Fibroblast of the aortic adventitia (primary cell): Measurements from ENCODE around the gene PPFIBP2. TPM values are rescaled to one million over a fixed set of nuclear protein-coding genes. Genes with fewer than 3 reads are reported as not detected.
"Not testable (repeated sequence)": the region's sequence is repeated elsewhere in the genome, so short reads cannot be mapped to it uniquely, and the experiment has no call there.

Source experiments
- DNase-seq: peaks from one replicate; pipeline ENCODE4 v3.0.0-alpha.2; 2010; ENCODE audit warnings: low read depth
- H3K4me3 ChIP-seq: 2 replicates; pipeline ENCODE4 v1.5.1; 2011; ENCODE audit warnings: low read depth, mild to moderate bottlenecking, control low read depth, low read length, moderate library complexity
- total RNA-seq: library from RNA; depleted of rRNA; stranded (reverse); fragments of >200 nt; gene quantifications from 2 replicates; pipeline ENCODE4 v1.2.3, GENCODE V29; 2012; ENCODE audit warnings: low replicate concordance
- TF ChIP-seq, protein P1 (sequence below): IDR thresholded peaks from 2 replicates; pipeline ENCODE4 v1.5.1; 2011; ENCODE audit warnings: mild to moderate bottlenecking, low read length, control low read depth, inconsistent platforms; ENCODE audit not compliant: insufficient read depth

Gene PPFIBP2
- total RNA-seq, 1 donor = 11.7 TPM

GRCh38 chr11:7516475-7516874, 2.7 kb downstream of the PPFIBP2 start:
- TF ChIP-seq, protein P1, sequence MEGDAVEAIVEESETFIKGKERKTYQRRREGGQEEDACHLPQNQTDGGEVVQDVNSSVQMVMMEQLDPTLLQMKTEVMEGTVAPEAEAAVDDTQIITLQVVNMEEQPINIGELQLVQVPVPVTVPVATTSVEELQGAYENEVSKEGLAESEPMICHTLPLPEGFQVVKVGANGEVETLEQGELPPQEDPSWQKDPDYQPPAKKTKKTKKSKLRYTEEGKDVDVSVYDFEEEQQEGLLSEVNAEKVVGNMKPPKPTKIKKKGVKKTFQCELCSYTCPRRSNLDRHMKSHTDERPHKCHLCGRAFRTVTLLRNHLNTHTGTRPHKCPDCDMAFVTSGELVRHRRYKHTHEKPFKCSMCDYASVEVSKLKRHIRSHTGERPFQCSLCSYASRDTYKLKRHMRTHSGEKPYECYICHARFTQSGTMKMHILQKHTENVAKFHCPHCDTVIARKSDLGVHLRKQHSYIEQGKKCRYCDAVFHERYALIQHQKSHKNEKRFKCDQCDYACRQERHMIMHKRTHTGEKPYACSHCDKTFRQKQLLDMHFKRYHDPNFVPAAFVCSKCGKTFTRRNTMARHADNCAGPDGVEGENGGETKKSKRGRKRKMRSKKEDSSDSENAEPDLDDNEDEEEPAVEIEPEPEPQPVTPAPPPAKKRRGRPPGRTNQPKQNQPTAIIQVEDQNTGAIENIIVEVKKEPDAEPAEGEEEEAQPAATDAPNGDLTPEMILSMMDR = no peak
- H3K4me3 ChIP-seq = no peak overlapping the region
- no peak for DNase-seq

DNA sequence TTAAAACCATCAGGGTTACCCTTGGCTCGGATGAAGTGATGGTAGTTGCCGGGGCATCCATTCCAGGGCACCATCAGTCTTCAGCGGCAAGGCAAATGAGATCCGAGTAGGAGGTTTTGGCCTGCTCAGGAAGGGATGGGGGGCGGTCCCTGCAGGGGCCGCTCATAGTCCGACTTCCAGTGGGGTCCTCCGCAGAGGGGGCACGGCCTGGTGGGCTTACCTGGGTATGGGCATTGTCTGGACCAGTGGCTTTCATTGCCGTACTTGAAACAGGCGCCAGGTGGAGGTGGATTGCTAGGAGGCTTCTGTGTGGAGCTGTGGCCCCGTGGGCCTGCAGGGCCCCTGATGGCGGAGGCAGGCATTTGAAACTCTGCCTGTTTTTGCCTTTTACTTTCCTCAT, 3.9 kb downstream of the PPFIBP2 start:
- DNase-seq, H3K4me3 ChIP-seq: not testable (repeated sequence)

- no peak for DNase-seq
- H3K4me3 ChIP-seq = no peak overlapping the region
- TF ChIP-seq, protein P1 = no peak
These were observed 5.2 kb downstream of the PPFIBP2 start for GRCh38 chr11:7518811-7519562.

GRCh38 chr11:7520011-7520942, 6.5 kb downstream of the PPFIBP2 start:
- no peak overlapping the region for H3K4me3 ChIP-seq
- DNase-seq = no peak
- TF ChIP-seq, protein P1 = no peak

GRCh38 chr11:7520981-7521487, 7.2 kb downstream of the PPFIBP2 start:
- no peak for DNase-seq
- TF ChIP-seq, protein P1 = no peak
- H3K4me3 ChIP-seq = no peak overlapping the region

DNA sequence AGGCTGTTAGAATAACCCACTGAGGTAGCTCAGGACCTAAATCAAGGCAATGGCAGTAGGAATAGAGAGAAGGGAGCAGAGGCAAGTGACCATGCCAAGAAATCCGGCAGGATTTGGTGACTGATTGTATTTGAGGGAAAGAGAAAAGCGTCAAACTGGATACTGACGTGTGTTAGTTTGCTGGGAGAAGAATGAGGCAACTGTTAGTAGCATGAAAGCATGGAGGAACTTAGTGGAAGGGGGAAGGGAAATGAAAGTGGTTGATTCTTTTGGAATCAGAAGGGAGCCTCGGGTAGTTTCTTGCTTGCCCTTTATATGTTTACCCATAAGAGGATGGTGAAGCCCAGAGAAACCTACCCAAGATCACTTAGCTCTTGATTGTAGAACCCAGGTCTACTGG, 8.3 kb downstream of the PPFIBP2 start:
- DNase-seq = no peak
- TF ChIP-seq, protein P1 = no peak
- no peak overlapping the region for H3K4me3 ChIP-seq

DNA sequence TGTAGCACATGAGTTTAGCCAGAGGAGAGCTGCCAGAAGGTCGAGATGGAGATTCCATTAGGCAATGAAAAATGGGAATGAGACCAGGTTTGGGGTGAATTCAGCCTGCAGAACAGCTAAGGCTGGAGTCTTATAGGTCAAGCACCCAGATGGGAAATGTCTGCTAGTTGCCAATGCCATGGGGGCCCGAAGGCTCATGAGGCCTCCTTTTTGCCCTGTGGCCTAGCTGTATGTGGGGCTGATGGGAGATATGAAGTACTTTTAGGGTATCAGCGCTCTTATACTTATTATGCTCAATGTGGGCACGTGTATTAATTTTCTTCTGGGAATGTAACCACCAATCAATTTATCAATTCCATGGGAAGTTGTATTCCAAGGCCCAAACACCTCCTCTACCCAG, 8.7 kb downstream of the PPFIBP2 start:
- TF ChIP-seq, protein P1 = no peak
- no peak overlapping the region for H3K4me3 ChIP-seq
- DNase-seq = no peak
